B cell (primary cell): ENCODE measurements around the gene LIF. TPM values are rescaled to one million over a fixed set of nuclear protein-coding genes. Genes with fewer than 3 reads are reported as not detected.

ENCODE experiments used
- ATAC-seq: fragments of 200-7000 bp; cut with Tn5 transposase; one replicate; pipeline ENCODE4 v1.10.0; 2021; ENCODE audit warnings: low read depth, mild to moderate bottlenecking, moderate number of reproducible peaks, moderate library complexity
- CTCF ChIA-PET: fragments of 350-600 bp; sonication (Branson Sonifier 250); formaldehyde crosslinking; loops from one replicate; lab custom pipeline; 2021; ENCODE audit warnings: antibody characterized with exemption, inconsistent platforms; lab: Charles Lee
- POLR2A ChIA-PET: fragments of 350-600 bp; sonication (Branson Sonifier 250); formaldehyde crosslinking; loops from one replicate; lab custom pipeline; 2021; ENCODE audit warnings: antibody characterized with exemption; lab: Charles Lee
- DNase-seq: peaks from one replicate; pipeline ENCODE4 v3.0.0; 2013
- H2AFZ ChIP-seq: 2 replicates; pipeline ENCODE4 v1.6.1; 2012; ENCODE audit warnings: mild to moderate bottlenecking, low read depth, low read length; ENCODE audit not compliant: insufficient read depth, poor library complexity, severe bottlenecking
- H3K27ac ChIP-seq, 2 donors: 1 replicate in 1 of 2; 2 replicates in 1 of 2; pipeline ENCODE4 v1.5.1; 2012 to 2013; ENCODE audit warnings: low read length in 2 of 2, mild to moderate bottlenecking in 2 of 2, moderate library complexity in 1 of 2
- H3K27me3 ChIP-seq, 4 experiments: fragments of 200-600 bp in 1 of 4; sonication (generic) in 1 of 4; replicated peaks in 1 of 4; 1 replicate in 2 of 4; 2 replicates in 2 of 4; pipeline versions ENCODE4 v1.6.1 to v1.7.0; 2013 to 2016; ENCODE audit warnings: low read length in 3 of 4, mild to moderate bottlenecking in 2 of 4, mixed read lengths in 1 of 4, moderate library complexity in 1 of 4; ENCODE audit not compliant: insufficient read depth in 4 of 4, control insufficient read depth in 3 of 4; ENCODE audit errors: control extremely low read depth in 1 of 4
- H3K36me3 ChIP-seq, 2 experiments: replicated peaks in 1 of 2; 1 replicate in 1 of 2; 2 replicates in 1 of 2; pipeline versions ENCODE4 v1.6.1 to v1.7.1; 2013; ENCODE audit warnings: low read length in 1 of 2; ENCODE audit not compliant: insufficient read depth in 2 of 2, control insufficient read depth in 1 of 2; ENCODE audit errors: control extremely low read depth in 1 of 2, extremely low read depth in 1 of 2
- H3K4me1 ChIP-seq, 2 donors: fragments of 200-600 bp in 1 of 2; sonication (generic) in 1 of 2; 1 replicate in 1 of 2; 2 replicates in 1 of 2; pipeline versions ENCODE4 v1.5.1 to v1.6.1; 2013 to 2017; ENCODE audit warnings: low read length in 2 of 2; ENCODE audit not compliant: control insufficient read depth in 2 of 2, insufficient read depth in 2 of 2
- H3K4me2 ChIP-seq: replicated peaks from 2 replicates; pipeline ENCODE3; 2012; ENCODE audit warnings: mild to moderate bottlenecking, low read depth, low read length; ENCODE audit not compliant: poor library complexity, severe bottlenecking
- H3K4me3 ChIP-seq, 5 experiments: fragments of 200-600 bp in 1 of 5; sonication (generic) in 1 of 5; 1 replicate in 3 of 5; 2 replicates in 2 of 5; pipeline versions ENCODE4 v1.5.1 to v1.7.0; 2011 to 2016; ENCODE audit warnings: low read length in 4 of 5, mild to moderate bottlenecking in 4 of 5, low read depth in 2 of 5, control low read depth in 1 of 5, moderate library complexity in 1 of 5; ENCODE audit not compliant: insufficient read depth in 1 of 5; ENCODE audit errors: control extremely low read depth in 1 of 5, extremely low read depth in 1 of 5
- H3K79me2 ChIP-seq: fragments of 200-600 bp; sonication (generic); one replicate; pipeline ENCODE4 v1.6.0; 2016; ENCODE audit warnings: low read length; ENCODE audit not compliant: control insufficient read depth, insufficient read depth
- H3K9ac ChIP-seq: fragments of 200-600 bp; sonication (generic); 2 replicates; pipeline ENCODE4 v1.6.1; 2017; ENCODE audit warnings: mild to moderate bottlenecking, low read length, moderate library complexity
- H3K9me3 ChIP-seq, 3 donors: one replicate each; pipeline versions ENCODE4 v1.6.1 to v1.7.1; 2013; ENCODE audit warnings: low read length in 2 of 3; ENCODE audit not compliant: control insufficient read depth in 2 of 3, insufficient read depth in 1 of 3; ENCODE audit errors: control extremely low read depth in 1 of 3
- H4K20me1 ChIP-seq: 2 replicates; pipeline ENCODE4 v1.6.0; 2012; ENCODE audit warnings: mild to moderate bottlenecking, low read length; ENCODE audit not compliant: insufficient read depth, control insufficient read depth, poor library complexity, severe bottlenecking
- H3K27ac Mint-ChIP-seq: one replicate; pipeline ENCODE4 v1.8.0; 2021; ENCODE audit warnings: mixed read lengths
- H3K27me3 Mint-ChIP-seq: one replicate; pipeline ENCODE4 v1.8.0; 2021; ENCODE audit warnings: mixed read lengths
- H3K4me1 Mint-ChIP-seq: one replicate; pipeline ENCODE4 v1.8.0; 2021; ENCODE audit warnings: mixed read lengths
- H3K4me3 Mint-ChIP-seq: one replicate; pipeline ENCODE4 v1.8.0; 2021; ENCODE audit warnings: mixed read lengths
- H3K9me3 Mint-ChIP-seq: one replicate; pipeline ENCODE4 v1.8.0; 2022; ENCODE audit warnings: mixed read lengths; ENCODE audit not compliant: insufficient read depth
- CTCF ChIP-seq: fragments of 200-600 bp; IDR thresholded peaks from one replicate; pipeline ENCODE4 v1.8.0; 2022; ENCODE audit warnings: antibody characterized with exemption, mild to moderate bottlenecking
- EZH2 ChIP-seq: IDR thresholded peaks from 2 replicates; pipeline ENCODE4 v1.6.1; 2012; ENCODE audit warnings: borderline replicate concordance, low read depth, mild to moderate bottlenecking, moderate library complexity, low read length; ENCODE audit not compliant: insufficient read depth, poor library complexity, severe bottlenecking
- WGBS: methylation state at CpG from one replicate; pipeline ENCODE4 v1.1.5; 2013; ENCODE audit warnings: missing lambda C conversion rate; ENCODE audit not compliant: insufficient coverage; 5-methylcytosine and 5-hydroxymethylcytosine counted together
- intact Hi-C: fragments of 100-400 bp; cut with micrococcal nuclease; formaldehyde crosslinking; loops from one replicate; pipeline ENCODE4 v1.10.0; 2022
- polyA plus RNA-seq: library from polyadenylated mRNA; depleted of rRNA; stranded (reverse); fragments of >200 nt; gene quantifications from 2 replicates; pipeline ENCODE4 v1.2.3, GENCODE V29; 2012
- total RNA-seq, 2 donors: library from RNA; stranded (reverse); fragments of 120-200 nt in 1 of 2; gene quantifications; 1 replicate in 1 of 2; 2 replicates in 1 of 2; pipeline versions ENCODE4 v1.2.3 to v1.2.4, GENCODE V29; 2013 to 2022

The LIF gene
- total and polyA plus RNA-seq, 2 donors (not counting 1 experiment from before 2014, with no cell fraction given): 0.47 TPM; not detected in 1

- H3K4me1 Mint-ChIP-seq: peaks cover 26% of the 10 kb centered on the region
- DNase-seq (no peak), ATAC-seq (no peak)
- Histone ChIP-seq H4K20me1 (peaks cover 20% of the 10 kb centered on the region), H3K27me3 (no peaks in the 10 kb centered on the region), H2AFZ (no peak overlapping the region), H3K79me2 (peaks cover 69% of the 10 kb centered on the region), H3K9ac (no peak overlapping the region), H3K4me2 (no peak overlapping the region), H3K9me3 (no peaks in the 10 kb centered on the region), H3K36me3 (peaks cover 2 to 82% of the 10 kb centered on the region in 2 experiments), H3K4me1 (peaks cover 7 to 21% of the 10 kb centered on the region in 2 donors), H3K4me3 (no peak overlapping the region), H3K27ac (no peak overlapping the region)
- no peak overlapping the region for H3K4me3 Mint-ChIP-seq
- H3K27me3 Mint-ChIP-seq: no peaks in the 10 kb centered on the region
- ChIA-PET CTCF (interaction anchor here (0.5 to 13.2 kb wide), 5 partner anchors 8 to 99 kb away, joined by 3 to 229 read pairs (median 5); partner anchors contain the start of genes CCDC157 and SF3A1), POLR2A (interaction anchor here (0.8 kb wide), 1 partner anchor 10 kb away, joined by 3 read pairs; no protein-coding TSS in a partner anchor)
- TF ChIP-seq CTCF: no peak
- TF ChIP-seq EZH2: no peak
- H3K9me3 Mint-ChIP-seq: no peaks in the 10 kb centered on the region
- intact Hi-C loops: no loop called here
- WGBS: 98% methylated on average over 6 of the region's 7 CpGs
- no peak overlapping the region for H3K27ac Mint-ChIP-seq
These were observed 49.0 kb upstream of the LIF start for GRCh38 chr22:30295576-30295975.

GRCh38 chr22:30294830-30295229 lies 48.3 kb upstream of the LIF start:
- CTCF ChIA-PET: interaction anchor here (12.6 to 13.2 kb wide), 2 partner anchors 14 to 95 kb away, joined by 229 to 510 read pairs; partner anchors contain the start of genes RNF215 and SEC14L2
- DNase-seq: no peak
- Histone ChIP-seq H2AFZ (no peak overlapping the region), H3K79me2 (peaks cover 62% of the 10 kb centered on the region), H4K20me1 (peaks cover 20% of the 10 kb centered on the region), H3K4me1 (peaks cover 11 to 25% of the 10 kb centered on the region in 2 donors), H3K9ac (no peak overlapping the region), H3K4me3 (no peak overlapping the region), H3K27ac (no peak overlapping the region), H3K36me3 (peaks cover 0 to 78% of the 10 kb centered on the region in 2 experiments), H3K27me3 (no peaks in the 10 kb centered on the region), H3K4me2 (no peak overlapping the region), H3K9me3 (no peaks in the 10 kb centered on the region)
- no peak overlapping the region for H3K27ac Mint-ChIP-seq
- no peaks in the 10 kb centered on the region for H3K27me3 Mint-ChIP-seq
- WGBS: 96% methylated on average over 9 of the region's 11 CpGs
- H3K4me3 Mint-ChIP-seq: no peak overlapping the region
- TF ChIP-seq EZH2 (no peak), CTCF (no peak)
- ATAC-seq: no peak
- H3K9me3 Mint-ChIP-seq: no peaks in the 10 kb centered on the region
- H3K4me1 Mint-ChIP-seq: peaks cover 30% of the 10 kb centered on the region
- intact Hi-C loops: no loop called here
- POLR2A ChIA-PET: no interaction called here
